ACHN (cell line): Measurements from ENCODE around the gene ZNF433.
"Not testable (repeated sequence)": the region's sequence is repeated elsewhere in the genome, so short reads cannot be mapped to it uniquely, and the experiment has no call there.

ENCODE experiments used
- DNase-seq: peaks from one replicate; pipeline ENCODE4 v3.0.0-alpha.2; 2015
- in situ Hi-C: cut with HindIII; loops from 2 replicates; pipeline ENCODE4 v1.10.0; 2017; ENCODE audit warnings: low sequenced_read_pairs, low pct_ligation_motif_present, low pct_unique_long_range_greater_than_20kb

ZNF433 gene

GRCh38 chr19:12000152-12000981 lies 35.1 kb downstream of the ZNF433 start:
- DNase-seq, result no peak
- in situ Hi-C loops, result no loop called here

DNA sequence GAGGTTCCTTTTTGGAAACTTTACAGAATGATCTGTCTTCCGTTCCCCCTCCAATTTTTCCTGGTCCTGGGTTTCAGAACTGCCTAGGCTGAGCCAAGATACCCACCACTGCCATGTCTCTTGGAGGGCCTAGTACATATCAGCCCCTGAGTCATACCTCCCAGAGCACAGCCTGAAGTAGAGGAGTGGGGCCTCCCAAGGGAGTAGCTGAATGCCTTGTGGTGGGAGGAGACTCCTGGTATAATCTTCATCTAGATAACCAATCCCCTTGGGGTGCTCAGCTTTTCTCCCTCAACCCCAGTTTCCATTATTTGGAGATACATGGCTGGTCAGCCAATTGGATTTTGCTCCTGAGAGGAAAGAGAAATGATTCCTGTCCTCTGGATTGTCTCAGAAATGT lies 40.3 kb downstream of the ZNF433 start:
- in situ Hi-C loops, result no loop called here

DNA sequence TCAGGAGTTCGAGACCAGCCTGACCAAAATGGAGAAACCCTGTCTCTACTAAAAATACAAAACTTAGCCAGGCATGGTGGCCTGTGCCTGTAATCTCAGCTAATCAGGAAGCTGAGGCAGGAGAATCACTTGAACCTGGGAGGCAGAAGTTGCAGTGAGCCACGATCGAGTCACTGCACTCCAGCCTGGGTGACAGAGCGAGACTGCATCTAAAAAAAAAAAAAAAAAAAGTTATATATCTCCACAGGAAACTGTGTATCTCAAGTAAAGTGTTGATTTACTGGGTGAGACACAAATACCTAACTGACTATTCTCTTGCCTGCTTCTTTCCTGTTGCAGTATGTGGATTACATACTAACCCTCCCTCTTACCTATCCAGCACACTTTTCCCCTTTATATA lies 43.6 kb downstream of the ZNF433 start:
- DNase-seq, in situ Hi-C loops: not testable (repeated sequence)

More for the DNA sequence above, 40.3 kb downstream of the ZNF433 start:
- DNase-seq, result no peak

- no peak for DNase-seq
- in situ Hi-C loops, result no loop called here
Measured at GRCh38 chr19:11989112-11989456, 46.4 kb downstream of the ZNF433 start.

DNA sequence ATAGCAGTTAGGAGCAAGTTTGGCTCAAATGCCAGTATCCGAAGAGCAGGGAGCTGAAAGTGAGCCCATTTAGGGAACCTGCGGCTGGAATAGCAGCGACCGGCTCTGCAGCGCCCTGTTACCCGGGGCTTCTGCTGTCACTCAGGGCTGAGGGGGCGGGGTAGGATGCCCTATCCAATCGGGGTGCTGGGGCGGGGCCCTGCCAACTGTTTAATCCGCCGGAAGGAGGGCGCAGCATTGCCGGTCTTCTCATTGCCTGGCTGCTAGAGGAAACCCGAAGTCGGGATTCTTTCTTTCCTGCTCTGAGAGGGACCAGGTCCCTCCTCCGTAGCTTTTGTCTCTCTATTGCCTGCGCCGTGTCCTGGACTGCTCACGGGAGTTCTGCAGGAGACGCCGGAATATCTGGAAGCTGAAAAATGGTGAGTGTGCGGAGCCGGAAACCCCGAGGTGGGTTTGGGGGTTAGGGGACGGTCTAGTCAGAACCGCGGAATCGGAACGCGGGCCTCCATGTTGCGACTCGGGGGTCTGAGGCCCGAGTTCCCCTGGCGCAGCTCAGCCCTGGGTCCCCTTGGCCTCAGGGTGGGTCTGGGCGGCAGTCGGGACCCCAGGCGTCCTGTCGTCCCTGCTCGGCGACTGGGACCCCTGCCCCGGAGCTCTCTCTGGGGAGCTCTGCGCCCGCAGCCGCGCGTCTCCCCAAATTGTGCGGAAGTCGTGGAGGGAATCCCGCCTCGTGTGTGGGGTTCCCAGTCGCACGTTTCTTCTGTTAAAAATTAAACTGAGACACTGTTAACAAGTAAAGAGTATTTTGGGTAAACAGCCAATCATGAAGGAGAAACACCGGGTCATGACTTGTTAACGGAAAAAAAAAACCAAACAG lies 47.8 kb downstream of the ZNF433 start:
- in situ Hi-C loops, result no loop called here
- no peak for DNase-seq

- in situ Hi-C loops, result no loop called here
- no peak for DNase-seq
Measured at GRCh38 chr19:11986754-11987153, 48.7 kb downstream of the ZNF433 start.

- in situ Hi-C loops, result no loop called here
- no peak for DNase-seq
Measured at GRCh38 chr19:11984986-11985385, 50.5 kb downstream of the ZNF433 start.

DNA sequence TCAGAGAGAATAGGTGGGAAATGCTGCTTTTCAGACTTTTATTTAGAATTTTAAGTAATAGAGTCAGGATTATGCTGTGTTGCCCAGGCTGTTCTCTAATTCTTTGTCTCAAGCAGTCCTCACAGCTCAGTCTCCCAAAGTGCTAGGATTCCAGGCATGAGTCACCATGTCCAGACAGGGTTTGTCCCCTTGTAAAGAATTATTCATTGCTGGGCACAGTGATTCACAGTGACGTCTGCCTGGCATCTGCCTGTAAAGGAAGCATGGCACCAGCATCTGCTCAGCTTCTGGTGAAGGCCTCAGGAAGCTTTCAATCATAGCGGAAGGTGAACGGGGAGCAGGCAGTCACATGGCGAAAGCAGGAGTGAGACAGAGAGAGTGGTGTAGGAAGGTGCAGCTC lies 53.0 kb downstream of the ZNF433 start:
- DNase-seq, result no peak
- in situ Hi-C loops, result no loop called here

DNA sequence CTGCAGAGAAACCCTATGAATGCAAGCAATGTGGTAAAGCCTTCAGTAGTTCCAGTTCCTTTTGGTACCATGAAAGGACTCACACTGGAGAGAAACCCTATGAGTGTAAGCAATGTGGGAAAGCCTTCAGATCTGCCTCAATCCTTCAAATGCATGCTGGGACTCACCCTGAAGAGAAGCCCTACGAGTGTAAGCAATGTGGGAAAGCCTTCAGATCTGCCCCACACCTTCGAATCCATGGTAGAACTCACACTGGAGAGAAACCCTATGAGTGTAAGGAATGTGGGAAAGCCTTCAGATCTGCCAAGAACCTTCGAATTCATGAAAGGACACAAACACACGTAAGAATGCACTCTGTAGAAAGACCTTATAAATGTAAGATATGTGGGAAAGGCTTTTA lies 56.0 kb downstream of the ZNF433 start:
- DNase-seq, result no peak
- in situ Hi-C loops, result no loop called here

DNA sequence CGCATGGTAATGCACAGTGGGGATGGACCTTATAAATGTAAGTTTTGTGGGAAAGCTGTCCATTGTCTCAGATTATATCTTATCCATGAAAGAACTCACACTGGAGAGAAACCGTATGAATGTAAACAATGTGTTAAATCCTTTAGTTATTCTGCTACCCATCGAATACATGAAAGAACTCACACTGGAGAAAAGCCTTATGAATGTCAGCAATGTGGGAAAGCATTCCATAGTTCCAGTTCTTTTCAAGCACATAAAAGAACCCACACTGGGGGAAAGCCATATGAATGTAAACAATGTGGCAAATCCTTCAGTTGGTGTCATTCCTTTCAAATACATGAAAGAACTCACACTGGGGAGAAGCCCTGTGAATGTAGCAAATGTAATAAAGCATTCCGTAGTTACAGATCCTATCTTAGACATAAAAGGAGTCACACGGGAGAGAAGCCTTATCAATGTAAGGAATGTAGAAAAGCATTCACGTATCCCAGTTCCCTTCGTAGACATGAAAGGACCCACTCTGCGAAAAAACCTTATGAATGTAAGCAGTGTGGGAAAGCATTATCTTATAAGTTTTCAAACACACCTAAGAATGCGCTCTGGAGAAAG lies 56.9 kb downstream of the ZNF433 start:
- DNase-seq, result no peak
- in situ Hi-C loops, result no loop called here

GRCh38 chr19:11973019-11973810 lies 62.3 kb downstream of the ZNF433 start:
- in situ Hi-C loops, result no loop called here
- DNase-seq, result no peak

GRCh38 chr19:11971041-11971440 lies 64.4 kb downstream of the ZNF433 start:
- in situ Hi-C loops, result no loop called here
- no peak for DNase-seq

DNA sequence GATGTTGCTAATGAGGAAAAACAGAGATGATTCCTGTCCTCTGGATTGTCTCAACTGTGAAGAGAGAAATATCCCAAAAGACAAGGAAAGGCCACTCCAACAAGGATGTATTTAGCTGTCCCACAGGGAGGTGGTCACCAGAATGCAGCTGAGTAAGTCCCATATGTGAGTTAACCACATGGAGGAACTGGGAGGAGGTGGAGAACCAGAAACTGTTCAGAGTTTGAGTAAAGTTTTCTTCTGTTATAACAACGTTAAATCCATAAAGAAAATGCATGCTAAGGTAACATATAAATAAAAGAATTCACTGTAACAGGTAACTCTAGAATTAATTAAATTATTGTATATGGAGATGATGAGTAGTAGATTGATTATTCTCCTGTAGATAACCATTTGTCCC lies 65.3 kb downstream of the ZNF433 start:
- in situ Hi-C loops, result no loop called here
- DNase-seq, result no peak

DNA sequence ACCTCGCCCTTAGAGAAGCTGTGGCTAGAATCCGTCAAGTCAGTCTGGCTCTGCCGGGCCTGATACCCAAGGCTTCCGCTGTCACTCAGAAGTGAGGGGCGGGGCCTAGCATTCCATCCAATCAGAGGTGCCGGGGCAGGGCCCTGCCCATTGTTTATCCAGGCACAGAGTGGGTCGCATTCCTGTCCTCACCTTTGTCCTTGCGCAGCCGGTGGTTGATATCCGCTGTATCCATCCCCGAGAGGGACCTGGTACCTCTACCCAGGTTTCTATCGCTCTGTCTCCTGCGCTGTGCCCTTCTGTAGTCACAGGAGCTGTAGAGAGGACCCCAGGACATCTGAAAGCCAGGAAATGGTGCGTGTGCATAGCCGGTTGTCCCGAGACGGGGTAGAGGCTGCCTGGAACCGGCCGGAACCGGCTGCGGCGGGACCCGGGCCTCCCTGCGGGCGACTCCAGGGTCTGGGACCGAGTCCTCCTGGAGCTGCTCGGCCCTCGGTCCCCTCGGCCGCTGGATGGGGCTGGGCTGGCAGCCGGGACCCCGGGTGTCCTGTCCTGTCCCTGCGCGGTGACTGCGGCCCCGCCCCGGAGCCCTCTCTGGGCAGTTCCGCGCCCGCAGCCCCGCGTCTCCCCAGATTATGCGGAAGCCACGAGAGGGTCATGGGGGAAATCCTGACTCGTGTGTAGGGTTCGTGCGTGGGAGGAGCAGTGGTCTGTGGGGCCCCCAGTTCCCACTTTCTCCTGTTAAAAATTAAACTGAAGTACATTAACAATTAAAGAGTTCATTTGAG lies 70.4 kb downstream of the ZNF433 start, which contains the start of gene ZNF763:
Gene ZNF763, plus strand, starts transcription at position 183 of the 788 bp plus-strand sequence. Its CDS starts 169 bp downstream, at position 352.
- in situ Hi-C loops, result no loop called here
- DNase-seq, result no peak
